Omental fat pad (tissue), 4 donors: ENCODE measurements around the gene FMNL1. TPM values are rescaled to one million over a fixed set of nuclear protein-coding genes. Genes with fewer than 3 reads are reported as not detected.

Source experiments
- ATAC-seq: fragments of 150-250 bp; one replicate; pipeline ENCODE4 v1.9.1; 2016; ENCODE audit warnings: mild to moderate bottlenecking, moderate library complexity; ENCODE audit not compliant: low FRiP score
- DNase-seq: peaks from one replicate; pipeline ENCODE4 v3.0.0-alpha.2; 2019; ENCODE audit warnings: low spot score
- CTCF ChIP-seq, 3 donors: fragments of 450-650 bp; IDR thresholded peaks; one replicate each; pipeline ENCODE4 v1.5.1; 2016 to 2017; ENCODE audit warnings: antibody characterized with exemption in 3 of 3, mild to moderate bottlenecking in 3 of 3, moderate library complexity in 2 of 3
- total RNA-seq, 4 donors: library from RNA; depleted of rRNA; stranded (reverse); fragments of >200 nt; gene quantifications; one replicate each; pipeline ENCODE4 v1.1.0, GENCODE V29; 2016

The FMNL1 gene
- 10 to 100 TPM; 19.7 to 56.4 (median 38.8) TPM for total RNA-seq

GRCh38 chr17:45221081-45222013 is at the start of gene FMNL1:
TSS of gene FMNL1 (plus strand) at chr17:45221885. CDS start at chr17:45222125, 240 bp downstream.
- no peak for TF ChIP-seq CTCF (IDR thresholded peaks at IDR 0.05)
- no peak for DNase-seq
- ATAC-seq: no peak

- no peak for TF ChIP-seq CTCF (IDR thresholded peaks at IDR 0.05)
- DNase-seq (no peak), ATAC-seq (no peak)
Measured at GRCh38 chr17:45172232-45172540, 49.5 kb upstream of the FMNL1 start.

GRCh38 chr17:45172541-45173286 is 49.0 kb upstream of the FMNL1 start:
- DNase-seq (no peak), ATAC-seq (peak; percentile 42)
- no peak for TF ChIP-seq CTCF (IDR thresholded peaks at IDR 0.05)

GRCh38 chr17:45175759-45176115 is 45.9 kb upstream of the FMNL1 start:
- no peak for DNase-seq
- no peak for ATAC-seq
- TF ChIP-seq CTCF (IDR thresholded peaks at IDR 0.05): no peak

- ATAC-seq: no peak
- no peak for TF ChIP-seq CTCF (IDR thresholded peaks at IDR 0.05)
- no peak for DNase-seq
Measured at GRCh38 chr17:45177563-45177962, 44.1 kb upstream of the FMNL1 start.

GRCh38 chr17:45184144-45184543 is 37.5 kb upstream of the FMNL1 start:
- no peak for DNase-seq
- no peak for ATAC-seq
- no peak for TF ChIP-seq CTCF (IDR thresholded peaks at IDR 0.05)
